Pancreas (tissue), 10 donors: ENCODE results near the gene SLC7A8. TPM values are rescaled to one million over a fixed set of nuclear protein-coding genes. Genes with fewer than 3 reads are reported as not detected.
"Not testable (repeated sequence)": the region's sequence is repeated elsewhere in the genome, so short reads cannot be mapped to it uniquely, and the experiment has no call there.

Experiments used
- ATAC-seq, 4 donors: fragments of 200-7000 bp; cut with Tn5 transposase; one replicate each; pipeline versions ENCODE4 v1.8.0 to v1.9.1; 2020; ENCODE audit warnings: mild to moderate bottlenecking in 4 of 4, moderate library complexity in 4 of 4
- DNase-seq, 6 donors: peaks; one replicate each; pipeline ENCODE4 v3.0.0-alpha.2; 2020
- FAIRE-seq: peaks from 2 replicates; lab custom pipeline; 2012; peaks lifted over from hg19 to GRCh38; lab: Jason Lieb, UNC
- H3K27ac ChIP-seq, 4 donors: fragments of 200-600 bp; sonication (generic); 1 replicate in 3 of 4; 2 replicates in 1 of 4; pipeline versions ENCODE4 v1.5.0 to v1.8.0; 2020
- H3K27me3 ChIP-seq, 4 donors: fragments of 200-600 bp; one replicate each; pipeline ENCODE4 v1.8.0; 2021
- H3K36me3 ChIP-seq, 3 donors: fragments of 200-600 bp; sonication (generic) in 1 of 3; one replicate each; pipeline versions ENCODE4 v1.5.0 to v1.8.0; 2020 to 2021
- H3K4me1 ChIP-seq, 3 donors: fragments of 200-600 bp; one replicate each; pipeline ENCODE4 v1.8.0; 2021
- H3K4me3 ChIP-seq, 4 donors: fragments of 200-600 bp; sonication (generic) in 2 of 4; one replicate each; pipeline versions ENCODE4 v1.5.0 to v1.8.0; 2020 to 2021
- H3K9me3 ChIP-seq, 4 donors: fragments of 200-600 bp; one replicate each; pipeline ENCODE4 v1.8.0; 2021
- WGBS, 2 donors: extraction: QIAGEN DNeasy Blood & Tissue Kit; methylation state at CpG; one replicate each; pipeline ENCODE4 v1.1.7; 2013; 5-methylcytosine and 5-hydroxymethylcytosine counted together
- intact Hi-C, 3 donors: fragments of 100-400 bp; cut with DNase I; formaldehyde crosslinking; loops; one replicate each; pipeline versions ENCODE4 v1.11.1 to v1.14.2; 2022
- polyA plus RNA-seq, 2 donors: library from polyadenylated mRNA; stranded (reverse); fragments of 200-250 nt; gene quantifications; one replicate each; pipeline ENCODE4 v1.2.3, GENCODE V29; 2013
- total RNA-seq, 6 donors: library from RNA; stranded (reverse); fragmentation: NEBNext Ultra II Directional in 4 of 6; extraction: Animal tissue kit (Norgen Biotek cat#: 25700) in 4 of 6; gene quantifications; one replicate each; pipeline versions ENCODE4 v1.2.1 to v1.2.4, GENCODE V29; 2021 to 2023
- TF ChIP-seq, protein P1 (sequence below), 4 donors: fragments of 200-600 bp; sonication (generic) in 3 of 4; IDR thresholded peaks; one replicate each; pipeline versions ENCODE4 v1.5.0 to v1.8.0; 2021; ENCODE audit warnings: antibody characterized with exemption in 4 of 4
- donor health status: healthy with polysubstance abuse.
- donor health status: DM: no; HTN: no; CAD: no; lungs with moderate emphysema.
- donor health status: DM: no; HTN: no; CAD: no.
- donor health status: control.
- donor health status: control.
- donor health status: Bipolar disorder and iron deficiency.
- donor health status: DM: yes; HTN: yes; CAD: no.
- donor health status: DM: no; HTN: no; CAD: no.
- donor health status: DM: no; HTN: no; CAD: no.
- donor health status: DM: yes; HTN: yes; CAD: no.

Gene SLC7A8
- total and polyA plus RNA-seq, 8 donors, result 11.5 to 70.8 (median 30.5) TPM

DNA sequence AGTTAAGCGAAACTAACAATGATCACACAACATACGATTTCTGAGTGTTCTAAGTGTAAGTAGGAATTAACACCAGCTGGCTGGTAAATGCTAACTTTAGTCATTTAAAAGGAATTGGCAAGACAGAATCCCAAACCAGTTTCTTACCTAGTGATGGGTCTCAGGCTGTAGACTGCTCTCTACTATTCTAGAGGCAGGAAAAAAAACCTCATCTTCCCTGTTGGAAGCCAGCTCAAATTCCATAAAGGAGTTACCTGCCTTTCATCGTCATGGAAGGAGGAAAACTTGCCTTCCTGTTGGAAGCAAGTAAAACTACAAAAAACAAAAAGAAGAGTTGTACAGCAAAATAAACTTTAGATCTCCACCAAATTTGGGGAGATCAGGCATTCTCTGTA is 23.7 kb upstream of the SLC7A8 start:
- no peaks in the 10 kb centered on the region for H3K27me3 ChIP-seq
- no peak for FAIRE-seq
- no peak overlapping the region for H3K27ac ChIP-seq
- no peak overlapping the region for H3K4me3 ChIP-seq
- intact Hi-C loops, result no loop called here
- 82% methylated on average over 3 of the region's 3 CpGs for WGBS, 2 donors
- no peaks in the 10 kb centered on the region for H3K36me3 ChIP-seq
- H3K9me3 ChIP-seq, result no peaks in the 10 kb centered on the region
- no peak for DNase-seq
- ATAC-seq, result no peak
- no peaks in the 10 kb centered on the region for H3K4me1 ChIP-seq
- TF ChIP-seq, protein P1, sequence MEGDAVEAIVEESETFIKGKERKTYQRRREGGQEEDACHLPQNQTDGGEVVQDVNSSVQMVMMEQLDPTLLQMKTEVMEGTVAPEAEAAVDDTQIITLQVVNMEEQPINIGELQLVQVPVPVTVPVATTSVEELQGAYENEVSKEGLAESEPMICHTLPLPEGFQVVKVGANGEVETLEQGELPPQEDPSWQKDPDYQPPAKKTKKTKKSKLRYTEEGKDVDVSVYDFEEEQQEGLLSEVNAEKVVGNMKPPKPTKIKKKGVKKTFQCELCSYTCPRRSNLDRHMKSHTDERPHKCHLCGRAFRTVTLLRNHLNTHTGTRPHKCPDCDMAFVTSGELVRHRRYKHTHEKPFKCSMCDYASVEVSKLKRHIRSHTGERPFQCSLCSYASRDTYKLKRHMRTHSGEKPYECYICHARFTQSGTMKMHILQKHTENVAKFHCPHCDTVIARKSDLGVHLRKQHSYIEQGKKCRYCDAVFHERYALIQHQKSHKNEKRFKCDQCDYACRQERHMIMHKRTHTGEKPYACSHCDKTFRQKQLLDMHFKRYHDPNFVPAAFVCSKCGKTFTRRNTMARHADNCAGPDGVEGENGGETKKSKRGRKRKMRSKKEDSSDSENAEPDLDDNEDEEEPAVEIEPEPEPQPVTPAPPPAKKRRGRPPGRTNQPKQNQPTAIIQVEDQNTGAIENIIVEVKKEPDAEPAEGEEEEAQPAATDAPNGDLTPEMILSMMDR (IDR thresholded peaks at IDR 0.05), result no peak

DNA sequence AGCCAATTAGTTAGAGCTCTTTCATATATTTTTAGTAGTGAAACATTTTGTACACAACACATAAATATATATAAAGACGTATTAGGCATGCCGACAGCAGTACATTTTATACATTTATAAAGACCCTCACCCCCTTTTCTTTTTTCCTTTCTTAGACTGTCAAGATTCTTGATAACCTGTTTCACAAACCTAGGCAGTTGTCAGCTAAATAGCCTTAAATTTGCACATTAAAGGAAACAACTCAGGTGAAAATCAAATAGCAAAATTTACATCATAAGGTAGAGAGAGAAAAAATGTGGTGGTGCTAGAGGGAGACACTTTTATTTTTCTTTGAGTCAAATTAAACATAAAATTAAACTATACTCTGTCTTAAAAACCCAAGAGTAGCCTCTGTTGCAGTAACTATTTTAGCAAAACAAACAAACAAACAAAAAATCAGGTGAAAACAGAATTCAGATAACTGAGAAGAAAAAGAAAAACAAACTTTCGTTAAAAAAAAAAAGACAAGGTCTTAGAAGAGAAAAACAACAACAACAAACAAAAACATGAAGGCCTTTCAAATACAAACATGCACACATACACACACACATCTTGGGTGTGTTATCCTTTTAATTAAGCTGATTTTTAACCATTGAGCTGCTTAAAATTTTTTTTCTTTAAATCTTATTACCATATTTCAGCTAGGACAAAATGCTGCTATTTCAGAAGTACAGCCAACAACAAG is 23.1 kb upstream of the SLC7A8 start:
- TF ChIP-seq, protein P1 (IDR thresholded peaks at IDR 0.05), result no peak
- Histone ChIP-seq H3K36me3 (no peaks in the 10 kb centered on the region), H3K9me3 (no peaks in the 10 kb centered on the region), H3K4me3 (no peak overlapping the region), H3K4me1 (no peaks in the 10 kb centered on the region), H3K27me3 (no peaks in the 10 kb centered on the region), H3K27ac (no peak overlapping the region)
- DNase-seq (no peak), FAIRE-seq (no peak), ATAC-seq (no peak)
- 85 to 88% methylated on average over 3 of the region's 3 CpGs for WGBS, 2 donors
- intact Hi-C loops, result no loop called here

DNA sequence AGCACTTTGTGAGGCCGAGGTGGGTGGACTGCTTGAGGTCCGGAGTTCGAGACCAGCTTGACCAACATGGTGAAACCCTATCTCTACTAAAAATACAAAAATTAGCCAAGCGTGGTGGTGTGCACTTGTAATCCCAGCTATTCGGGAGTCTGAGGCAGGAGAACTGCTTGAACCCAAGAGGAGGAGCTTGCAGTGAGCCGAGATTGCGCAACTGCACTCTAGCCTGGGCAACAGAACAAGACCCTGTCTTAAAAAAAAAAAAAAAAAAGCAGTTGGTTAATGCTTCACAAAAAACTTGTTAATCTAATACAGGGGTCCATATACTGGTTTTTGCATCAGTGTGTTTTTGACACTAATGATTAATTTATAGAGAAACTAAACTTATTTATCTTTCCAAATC is 18.5 kb upstream of the SLC7A8 start:
- TF ChIP-seq, protein P1 (IDR thresholded peaks at IDR 0.05), result no peak
- H3K27me3 ChIP-seq, result no peaks in the 10 kb centered on the region
- DNase-seq, result no peak
- no peaks in the 10 kb centered on the region for H3K36me3 ChIP-seq
- intact Hi-C loops, result no loop called here
- no peak for FAIRE-seq
- ATAC-seq, result no peak
- no peaks in the 10 kb centered on the region for H3K9me3 ChIP-seq
- no peak overlapping the region for H3K27ac ChIP-seq
- H3K4me3 ChIP-seq, result no peak overlapping the region
- WGBS, 2 donors, result 93 to 94% methylated on average over 7 of the region's 7 CpGs
- H3K4me1 ChIP-seq, result no peaks in the 10 kb centered on the region

DNA sequence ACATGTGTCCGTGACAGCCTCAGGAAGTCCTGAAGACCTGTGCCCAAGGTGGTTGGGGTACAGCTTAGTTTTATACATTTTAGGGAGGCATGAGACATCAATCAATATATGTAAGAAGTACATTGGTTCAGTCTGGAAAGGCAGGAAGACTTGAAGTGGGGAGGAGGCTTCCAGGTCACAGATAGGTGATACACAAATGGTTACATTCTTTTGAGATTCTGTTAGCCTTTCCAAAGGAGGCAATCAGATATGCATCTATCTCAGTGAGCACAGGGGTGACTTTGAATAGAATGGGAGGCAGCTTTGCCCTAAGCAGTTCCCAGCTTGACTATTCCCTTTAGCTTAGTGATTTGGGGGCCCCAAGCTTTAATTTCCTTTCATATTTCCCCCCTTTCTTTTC is 15.7 kb upstream of the SLC7A8 start:
- ATAC-seq, intact Hi-C loops: not testable (repeated sequence)
- WGBS, 2 donors, result 81 to 83% methylated on average over 1 of the region's 1 CpG

DNA sequence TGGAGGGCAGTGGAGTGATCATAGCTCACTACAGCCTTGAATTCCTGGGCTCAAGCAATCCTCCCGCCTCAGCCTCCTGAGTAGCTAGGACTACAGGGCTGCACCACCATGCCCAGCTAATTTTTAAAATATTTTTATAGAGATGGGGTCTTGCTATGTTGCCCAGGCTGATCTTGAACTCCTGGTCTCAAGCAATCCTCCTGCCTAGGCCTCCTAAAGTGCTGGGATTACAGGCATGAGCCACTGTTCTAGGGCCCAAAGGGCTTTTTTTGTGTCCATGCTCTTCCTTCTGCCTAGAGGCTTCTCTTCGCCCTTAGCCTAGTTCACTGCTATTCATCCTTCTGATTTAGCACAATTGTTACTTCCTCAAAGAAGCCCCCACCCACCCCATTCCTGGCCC is 13.0 kb upstream of the SLC7A8 start:
- ATAC-seq, H3K27ac ChIP-seq, FAIRE-seq, H3K36me3 ChIP-seq, intact Hi-C loops, H3K4me3 ChIP-seq, H3K27me3 ChIP-seq, DNase-seq, H3K9me3 ChIP-seq: not testable (repeated sequence)
- peaks cover 0 to 10% (median 0%) of the 10 kb centered on the region in 3 donors for H3K4me1 ChIP-seq
- 95 to 100% methylated on average over 2 of the region's 2 CpGs for WGBS, 2 donors

More for the DNA sequence above, 15.7 kb upstream of the SLC7A8 start:
- H3K27me3 ChIP-seq, H3K36me3 ChIP-seq, H3K4me1 ChIP-seq, DNase-seq, H3K9me3 ChIP-seq, H3K4me3 ChIP-seq, H3K27ac ChIP-seq, FAIRE-seq: not testable (repeated sequence)

DNA sequence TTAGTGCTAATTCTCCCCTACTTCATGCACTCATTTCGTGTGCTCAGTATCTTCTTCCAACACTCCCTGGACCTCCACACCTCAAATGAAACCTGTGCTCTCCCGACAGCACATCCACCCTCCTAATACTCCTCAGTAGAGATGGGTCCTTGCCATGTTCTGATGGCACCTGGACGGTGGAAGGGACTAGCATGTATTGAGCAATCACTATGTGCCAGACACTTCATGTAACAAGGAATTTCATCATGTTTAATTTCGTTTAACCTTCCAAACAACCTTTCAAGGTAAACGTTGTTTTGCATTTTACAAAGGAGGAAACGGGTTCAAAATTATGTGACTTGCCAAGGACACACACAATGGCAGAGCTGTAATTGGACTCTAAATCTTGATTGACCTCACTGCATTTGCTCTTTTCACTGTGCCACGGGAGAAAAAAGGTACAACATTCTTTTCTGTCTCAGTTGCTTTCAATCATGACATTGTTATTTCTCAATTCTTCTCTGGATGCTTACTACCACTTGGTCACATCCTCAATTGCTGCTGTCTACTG is 12.2 kb upstream of the SLC7A8 start:
- TF ChIP-seq, protein P1 (IDR thresholded peaks at IDR 0.05), result no peak
- no peak for DNase-seq
- no peaks in the 10 kb centered on the region for H3K9me3 ChIP-seq
- peak overlapping the region in 1 of 4 donors; percentile 48 for H3K27ac ChIP-seq
- intact Hi-C loops, result no loop called here
- no peak overlapping the region for H3K4me3 ChIP-seq
- H3K4me1 ChIP-seq, result peaks cover 0 to 10% (median 0%) of the 10 kb centered on the region in 3 donors
- no peaks in the 10 kb centered on the region for H3K27me3 ChIP-seq
- ATAC-seq, result peak; percentile 35 to 76 (median 60)
- no peak for FAIRE-seq
- no peaks in the 10 kb centered on the region for H3K36me3 ChIP-seq
- 35 to 36% methylated on average over 7 of the region's 7 CpGs for WGBS, 2 donors
